Spleen (tissue), 7 donors: ENCODE results near the gene PCTP.

ENCODE experiments used
- CTCF ChIP-seq, 11 experiments: fragments of 200-600 bp in 7 of 11; fragments of 450-650 bp in 4 of 11; sonication (generic) in 4 of 11; IDR thresholded peaks in 8 of 11; conservative IDR thresholded peaks in 3 of 11; 1 replicate in 7 of 11; 2 replicates in 4 of 11; pipeline versions ENCODE4 v1.4.0 to v1.8.0; 2016 to 2021; ENCODE audit warnings: antibody characterized with exemption in 11 of 11, inconsistent platforms in 4 of 11, mild to moderate bottlenecking in 1 of 11
- POLR2A ChIP-seq, 3 donors: fragments of 450-650 bp; IDR thresholded peaks; one replicate each; pipeline ENCODE4 v1.5.1; 2017; ENCODE audit warnings: antibody characterized with exemption in 3 of 3, mild to moderate bottlenecking in 1 of 3
- donor health status: DM: no; HTN: no; CAD: no; lungs with moderate emphysema.
- donor health status: DM: no; HTN: no; CAD: no.
- donor health status: DM: no; HTN: no; CAD: no.

GRCh38 chr17:55737976-55738501, 12.8 kb upstream of the PCTP start:
- TF ChIP-seq CTCF (IDR thresholded peaks at IDR 0.05 in 8 of 11, conservative IDR thresholded peaks at IDR 0.05 in 3 of 11): no peak
- TF ChIP-seq POLR2A (IDR thresholded peaks at IDR 0.05): no peak
